ENCODE data around the gene RTN4. TPM values are rescaled to one million over a fixed set of nuclear protein-coding genes. Genes with fewer than 3 reads are reported as not detected.

Gene RTN4
- polyA plus RNA-seq, 1 donor (not counting 4 experiments of a cell fraction or from before 2014, with no cell fraction given), result 406 TPM

DNA sequence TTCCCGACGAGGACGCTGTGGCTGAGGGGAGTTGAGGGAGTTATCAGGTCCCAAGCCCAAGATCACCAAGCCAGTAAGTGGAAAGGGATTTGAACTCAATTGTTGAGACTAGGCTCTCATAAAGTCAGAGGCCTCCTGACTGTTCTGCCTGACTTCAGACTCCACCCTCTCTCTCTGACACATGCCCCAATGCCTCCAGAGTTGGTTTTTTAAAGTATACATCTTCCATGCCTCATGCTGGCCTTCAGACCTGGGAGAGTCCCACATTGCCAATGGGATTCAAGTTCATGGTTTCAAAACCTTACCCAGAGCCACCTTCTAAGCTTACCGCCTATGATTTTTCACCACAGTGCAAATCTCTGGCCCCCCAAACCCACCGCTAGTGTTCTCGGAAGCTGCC lies 100.8 kb downstream of the RTN4 start:
- no peak overlapping the region for H3K27ac ChIP-seq (ENCODE audit: control insufficient read depth, insufficient read depth, low read length)
- no peak overlapping the region for H3K4me3 ChIP-seq (ENCODE audit: control insufficient read depth in 2 of 3, extremely low read depth in 1 of 3, insufficient read depth in 2 of 3, low read depth in 1 of 3, low read length in 3 of 3)
- no peak for DNase-seq (ENCODE audit: low read depth, low spot score)
- H3K79me2 ChIP-seq (ENCODE audit: control insufficient read depth, insufficient read depth, low read length), result no peaks in the 10 kb centered on the region
- H3K9me1 ChIP-seq (ENCODE audit: control insufficient read depth, extremely low read depth, insufficient read depth, low read length), result no peaks in the 10 kb centered on the region
- H3K36me3 ChIP-seq (ENCODE audit: control insufficient read depth in 2 of 2, extremely low read depth in 1 of 2, insufficient read depth in 2 of 2, low read length in 2 of 2), result no peaks in the 10 kb centered on the region
- H3K9ac ChIP-seq (ENCODE audit: control insufficient read depth, extremely low read depth, insufficient read depth, low read length), result no peak overlapping the region
- H3K4me2 ChIP-seq (ENCODE audit: control insufficient read depth, extremely low read depth, insufficient read depth, low read depth, low read length), result no peak overlapping the region
- no peaks in the 10 kb centered on the region for H3K9me3 ChIP-seq (ENCODE audit: control insufficient read depth, low read depth, low read length)
- H3K27me3 ChIP-seq (ENCODE audit: control insufficient read depth, extremely low read depth, insufficient read depth, low read length), result no peaks in the 10 kb centered on the region
- TF ChIP-seq EZH2 (IDR thresholded peaks at IDR 0.05; ENCODE audit: low read length), result no peak
- TF ChIP-seq, protein P1, sequence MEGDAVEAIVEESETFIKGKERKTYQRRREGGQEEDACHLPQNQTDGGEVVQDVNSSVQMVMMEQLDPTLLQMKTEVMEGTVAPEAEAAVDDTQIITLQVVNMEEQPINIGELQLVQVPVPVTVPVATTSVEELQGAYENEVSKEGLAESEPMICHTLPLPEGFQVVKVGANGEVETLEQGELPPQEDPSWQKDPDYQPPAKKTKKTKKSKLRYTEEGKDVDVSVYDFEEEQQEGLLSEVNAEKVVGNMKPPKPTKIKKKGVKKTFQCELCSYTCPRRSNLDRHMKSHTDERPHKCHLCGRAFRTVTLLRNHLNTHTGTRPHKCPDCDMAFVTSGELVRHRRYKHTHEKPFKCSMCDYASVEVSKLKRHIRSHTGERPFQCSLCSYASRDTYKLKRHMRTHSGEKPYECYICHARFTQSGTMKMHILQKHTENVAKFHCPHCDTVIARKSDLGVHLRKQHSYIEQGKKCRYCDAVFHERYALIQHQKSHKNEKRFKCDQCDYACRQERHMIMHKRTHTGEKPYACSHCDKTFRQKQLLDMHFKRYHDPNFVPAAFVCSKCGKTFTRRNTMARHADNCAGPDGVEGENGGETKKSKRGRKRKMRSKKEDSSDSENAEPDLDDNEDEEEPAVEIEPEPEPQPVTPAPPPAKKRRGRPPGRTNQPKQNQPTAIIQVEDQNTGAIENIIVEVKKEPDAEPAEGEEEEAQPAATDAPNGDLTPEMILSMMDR (optimal IDR thresholded peaks at IDR 0.05 in 1 of 3, IDR thresholded peaks at IDR 0.05 in 1 of 3, conservative IDR thresholded peaks at IDR 0.05 in 1 of 3; ENCODE audit: extremely low read depth in 1 of 3, insufficient read depth in 2 of 3, low read length in 3 of 3), result no peak
- FAIRE-seq, result no peak
- H4K20me1 ChIP-seq (ENCODE audit: control insufficient read depth, extremely low read depth, insufficient read depth, low read length), result no peaks in the 10 kb centered on the region
- H2AFZ ChIP-seq (ENCODE audit: control insufficient read depth, low read length), result no peak overlapping the region
- peaks cover 10% of the 10 kb centered on the region for H3K4me1 ChIP-seq (ENCODE audit: control insufficient read depth, extremely low read depth, insufficient read depth, low read length)
- dilution Hi-C loops (cut with MboI; ENCODE audit: extremely low pct_ligation_motif_present, low sequenced_read_pairs), result no loop called here

DNA sequence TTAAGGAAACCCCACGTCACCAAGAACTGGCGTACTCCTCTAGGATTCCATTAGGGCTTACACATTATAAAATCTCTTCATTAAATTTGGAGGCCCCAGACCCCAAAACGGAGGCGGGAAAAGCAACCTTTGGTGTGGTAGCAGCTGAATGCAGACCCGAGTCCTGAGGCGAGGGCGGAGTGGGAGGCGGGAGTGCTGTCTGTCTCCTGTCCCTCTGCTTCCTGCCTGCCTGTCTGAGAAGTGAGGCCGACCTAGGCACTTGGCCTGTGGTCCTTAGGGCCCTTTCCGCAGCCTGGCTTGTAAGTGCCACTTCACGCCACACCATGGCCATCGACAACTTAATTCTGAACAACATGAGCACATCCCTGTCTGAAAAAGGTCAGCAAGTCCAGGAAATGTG lies 102.1 kb downstream of the RTN4 start:
- no peak for FAIRE-seq
- Histone ChIP-seq H3K27me3 (ENCODE audit: control insufficient read depth, extremely low read depth, insufficient read depth, low read length) (no peaks in the 10 kb centered on the region), H3K36me3 (ENCODE audit: control insufficient read depth in 2 of 2, extremely low read depth in 1 of 2, insufficient read depth in 2 of 2, low read length in 2 of 2) (no peaks in the 10 kb centered on the region), H3K9me1 (ENCODE audit: control insufficient read depth, extremely low read depth, insufficient read depth, low read length) (no peaks in the 10 kb centered on the region), H3K9me3 (ENCODE audit: control insufficient read depth, low read depth, low read length) (no peaks in the 10 kb centered on the region), H3K27ac (ENCODE audit: control insufficient read depth, insufficient read depth, low read length) (no peak overlapping the region), H4K20me1 (ENCODE audit: control insufficient read depth, extremely low read depth, insufficient read depth, low read length) (no peaks in the 10 kb centered on the region), H3K9ac (ENCODE audit: control insufficient read depth, extremely low read depth, insufficient read depth, low read length) (no peak overlapping the region), H3K4me1 (ENCODE audit: control insufficient read depth, extremely low read depth, insufficient read depth, low read length) (peaks cover 10% of the 10 kb centered on the region), H3K4me2 (ENCODE audit: control insufficient read depth, extremely low read depth, insufficient read depth, low read depth, low read length) (no peak overlapping the region), H2AFZ (ENCODE audit: control insufficient read depth, low read length) (no peak overlapping the region), H3K4me3 (ENCODE audit: control insufficient read depth in 2 of 3, extremely low read depth in 1 of 3, insufficient read depth in 2 of 3, low read depth in 1 of 3, low read length in 3 of 3) (no peak overlapping the region), H3K79me2 (ENCODE audit: control insufficient read depth, insufficient read depth, low read length) (no peaks in the 10 kb centered on the region)
- no peak for DNase-seq (ENCODE audit: low read depth, low spot score)
- TF ChIP-seq, protein P1 (optimal IDR thresholded peaks at IDR 0.05 in 1 of 3, IDR thresholded peaks at IDR 0.05 in 1 of 3, conservative IDR thresholded peaks at IDR 0.05 in 1 of 3; ENCODE audit: extremely low read depth in 1 of 3, insufficient read depth in 2 of 3, low read length in 3 of 3), result no peak
- TF ChIP-seq EZH2 (IDR thresholded peaks at IDR 0.05; ENCODE audit: low read length), result no peak
- dilution Hi-C loops (cut with MboI; ENCODE audit: extremely low pct_ligation_motif_present, low sequenced_read_pairs), result no loop called here
